ENCODE data around the gene RNF17.

- TF ChIP-seq POLR2AphosphoS5 (IDR thresholded peaks at IDR 0.05; ENCODE audit: low read depth) (no peak), CTCF (IDR thresholded peaks at IDR 0.05; ENCODE audit: insufficient read depth, low read length) (no peak), GABPA (IDR thresholded peaks at IDR 0.05; ENCODE audit: low read depth) (no peak)
These were observed 128.9 kb downstream of the RNF17 start for GRCh38 chr13:24892829-24893228.

Data from HL-60 (cell line).